HepG2 (cell line): ENCODE measurements around the gene IPCEF1.

Experiments used
- CEBPB ChIP-seq: IDR thresholded peaks from 2 replicates; pipeline ENCODE4 v1.6.1; 2011; ENCODE audit warnings: low read depth, low read length, improper control_type of control experiment, borderline replicate concordance
- CTCF ChIP-seq: sonication (generic); formaldehyde crosslinking; IDR thresholded peaks from 2 replicates; pipeline ENCODE4 v1.5.0; 2020; ENCODE audit warnings: mild to moderate bottlenecking, missing genetic modification reagents, moderate library complexity
- KAT7 ChIP-seq: IDR thresholded peaks from 2 replicates; pipeline ENCODE4 v1.6.1; 2018; ENCODE audit warnings: borderline replicate concordance, missing compliant biosample characterization
- KDM1A ChIP-seq: IDR thresholded peaks from 2 replicates; pipeline ENCODE4 v1.6.1; 2016; ENCODE audit warnings: missing compliant biosample characterization
- MED1 ChIP-seq: sonication (generic); formaldehyde crosslinking; IDR thresholded peaks from 2 replicates; pipeline ENCODE4 v1.4.0; 2020; ENCODE audit warnings: missing genetic modification reagents
- POLR2AphosphoS5 ChIP-seq: IDR thresholded peaks from 2 replicates; pipeline ENCODE4 v1.6.1; 2012; ENCODE audit warnings: low read depth, low read length
- THRA ChIP-seq: sonication (generic); formaldehyde crosslinking; IDR thresholded peaks from 2 replicates; pipeline ENCODE4 v1.4.0; 2020; ENCODE audit warnings: missing genetic modification reagents, borderline replicate concordance
- USF2 ChIP-seq, 2 experiments: sonication (generic) in 1 of 2; formaldehyde crosslinking in 1 of 2; IDR thresholded peaks; 2 replicates each; pipeline versions ENCODE4 v1.5.1 to v1.6.1; 2011 to 2020; ENCODE audit warnings: borderline replicate concordance in 1 of 2, low read depth in 1 of 2, low read length in 1 of 2, mild to moderate bottlenecking in 1 of 2, missing genetic modification reagents in 1 of 2, moderate library complexity in 1 of 2
- TF ChIP-seq, protein P1 (sequence below): sonication (generic); formaldehyde crosslinking; conservative IDR thresholded peaks from 2 replicates; pipeline ENCODE4 v1.5.0; 2020; ENCODE audit warnings: missing genetic modification reagents

- no peak for TF ChIP-seq MED1
- TF ChIP-seq POLR2AphosphoS5 = no peak
- TF ChIP-seq KAT7 (CRISPR knock-in tag) = no peak
- no peak for TF ChIP-seq THRA (CRISPR knock-in tag)
- no peak for TF ChIP-seq CEBPB
- no peak for TF ChIP-seq CTCF (CRISPR knock-in tag)
- no peak for TF ChIP-seq USF2 (IDR thresholded peaks at IDR 0.05; ENCODE audit: low read depth, low read length)
- no peak for TF ChIP-seq USF2 (CRISPR knock-in tag; IDR thresholded peaks at IDR 0.05; ENCODE audit: borderline replicate concordance)
- TF ChIP-seq, protein P1, sequence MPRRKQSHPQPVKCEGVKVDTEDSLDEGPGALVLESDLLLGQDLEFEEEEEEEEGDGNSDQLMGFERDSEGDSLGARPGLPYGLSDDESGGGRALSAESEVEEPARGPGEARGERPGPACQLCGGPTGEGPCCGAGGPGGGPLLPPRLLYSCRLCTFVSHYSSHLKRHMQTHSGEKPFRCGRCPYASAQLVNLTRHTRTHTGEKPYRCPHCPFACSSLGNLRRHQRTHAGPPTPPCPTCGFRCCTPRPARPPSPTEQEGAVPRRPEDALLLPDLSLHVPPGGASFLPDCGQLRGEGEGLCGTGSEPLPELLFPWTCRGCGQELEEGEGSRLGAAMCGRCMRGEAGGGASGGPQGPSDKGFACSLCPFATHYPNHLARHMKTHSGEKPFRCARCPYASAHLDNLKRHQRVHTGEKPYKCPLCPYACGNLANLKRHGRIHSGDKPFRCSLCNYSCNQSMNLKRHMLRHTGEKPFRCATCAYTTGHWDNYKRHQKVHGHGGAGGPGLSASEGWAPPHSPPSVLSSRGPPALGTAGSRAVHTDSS = no peak
- no peak for TF ChIP-seq KDM1A (CRISPR knock-in tag)
These were observed 38.7 kb upstream of the IPCEF1 start for GRCh38 chr6:154395316-154395715.
